ENCODE measurements around the gene LDLRAD4.

DNA sequence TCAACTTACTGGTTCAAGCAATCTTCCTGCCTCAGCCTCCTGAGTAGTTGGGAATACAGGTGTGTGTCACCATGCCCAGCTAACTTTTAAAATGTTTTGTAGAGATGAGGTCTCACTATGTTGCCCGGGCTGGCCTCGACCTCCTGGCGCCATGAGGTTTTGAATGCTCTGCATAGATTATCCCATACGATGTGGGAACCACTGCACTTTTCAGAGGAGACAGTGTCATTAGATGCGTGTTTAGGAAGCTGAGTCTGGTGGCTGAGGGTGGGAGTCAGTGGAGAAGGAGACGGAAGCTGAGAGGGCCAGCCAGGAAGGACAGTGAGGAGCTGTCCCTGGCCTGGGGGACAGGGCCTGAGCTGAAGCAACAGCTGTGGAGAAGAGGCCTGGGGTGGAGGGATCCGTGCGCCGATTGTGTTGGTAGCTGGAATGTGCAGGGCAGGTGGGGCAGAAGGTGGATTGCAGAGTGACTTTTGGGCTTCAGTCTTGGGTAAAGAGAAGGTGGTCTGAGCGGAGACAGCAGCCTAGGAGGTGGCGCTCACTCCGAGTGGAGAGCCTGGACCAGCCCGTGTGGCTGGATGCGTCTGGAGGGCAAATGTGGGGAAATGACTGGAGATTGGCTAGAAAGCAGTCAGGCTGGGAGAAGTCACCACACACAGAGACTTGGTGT is 68.0 kb downstream of the LDLRAD4 start:
- TF ChIP-seq CTCF (IDR thresholded peaks at IDR 0.05) (no peak), POLR2A (IDR thresholded peaks at IDR 0.05) (no peak), EP300 (IDR thresholded peaks at IDR 0.05) (no peak)

Data from tibial nerve (tissue), 4 donors.